Measurements from ENCODE around the gene SLC25A23. TPM values are rescaled to one million over a fixed set of nuclear protein-coding genes. Genes with fewer than 3 reads are reported as not detected.

SLC25A23 gene
- total and polyA plus RNA-seq, 2 experiments from 2014 or later: 56.6 to 59.0 TPM

DNA sequence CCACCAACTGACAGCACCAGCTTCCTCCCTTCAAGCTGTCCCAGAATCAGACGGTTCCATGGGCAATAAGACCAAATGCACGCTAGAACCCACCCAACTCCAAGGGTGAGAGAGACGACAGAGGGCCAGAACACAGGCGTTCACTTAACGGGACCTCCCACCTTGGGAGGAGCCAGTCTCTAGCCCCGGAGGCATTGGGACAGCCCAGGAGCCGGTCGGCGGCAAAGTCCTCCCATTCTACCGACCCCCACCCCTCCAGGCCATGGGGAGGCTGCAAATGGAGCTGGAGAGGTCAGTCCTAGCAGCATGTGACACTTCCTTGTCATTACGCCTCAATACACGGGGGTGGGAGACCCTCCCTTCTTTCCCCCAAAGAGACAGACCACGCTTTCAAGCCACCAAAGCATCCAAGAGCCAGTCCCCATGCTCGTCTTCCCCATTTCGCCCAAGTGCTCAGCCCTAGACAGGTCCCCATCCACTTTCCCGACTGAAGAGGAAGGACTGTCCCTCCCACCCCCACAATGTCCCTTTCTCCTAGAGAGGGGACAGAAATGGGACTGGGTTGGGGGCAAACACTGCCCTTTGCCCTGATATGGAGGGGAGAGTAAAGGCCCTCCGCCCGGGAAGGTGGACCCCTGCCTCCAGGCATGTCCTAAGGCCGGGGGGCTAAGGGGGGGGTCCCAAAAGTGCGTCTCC is 35.9 kb downstream of the SLC25A23 start:
- Histone ChIP-seq H3K4me1 (ENCODE audit: insufficient read depth) (peaks cover 11% of the 10 kb centered on the region), H3K9me2 (replicated peaks; ENCODE audit: insufficient read depth) (no peaks in the 10 kb centered on the region), H3K79me2 (peaks cover 55% of the 10 kb centered on the region), H3K4me2 (peak overlapping the region; percentile 94), H2AFZ (no peak overlapping the region), H3K4me3 (peak overlapping the region; percentile 89), H3K27ac (peak overlapping the region; percentile 72), H4K20me1 (ENCODE audit: insufficient read depth, poor library complexity, severe bottlenecking) (peaks cover 51% of the 10 kb centered on the region), H3K9me3 (ENCODE audit: low read depth) (no peaks in the 10 kb centered on the region), H3K36me3 (replicated peaks; ENCODE audit: insufficient read depth, low read depth) (no peaks in the 10 kb centered on the region), H3K27me3 (no peaks in the 10 kb centered on the region)
- peak; percentile 78 for DNase-seq (ENCODE audit: low spot score)
- WGBS (ENCODE audit: low lambda C conversion rate, missing lambda C conversion rate): under 1% methylated on average over 16 of the region's 20 CpGs
- TF ChIP-seq EZH2phosphoT487 (IDR thresholded peaks at IDR 0.05; ENCODE audit: low read depth, severe bottlenecking, unreplicated experiment) (no peak), EZH2 (IDR thresholded peaks at IDR 0.05; ENCODE audit: borderline replicate concordance) (no peak)
- TF ChIP-seq, protein P1, sequence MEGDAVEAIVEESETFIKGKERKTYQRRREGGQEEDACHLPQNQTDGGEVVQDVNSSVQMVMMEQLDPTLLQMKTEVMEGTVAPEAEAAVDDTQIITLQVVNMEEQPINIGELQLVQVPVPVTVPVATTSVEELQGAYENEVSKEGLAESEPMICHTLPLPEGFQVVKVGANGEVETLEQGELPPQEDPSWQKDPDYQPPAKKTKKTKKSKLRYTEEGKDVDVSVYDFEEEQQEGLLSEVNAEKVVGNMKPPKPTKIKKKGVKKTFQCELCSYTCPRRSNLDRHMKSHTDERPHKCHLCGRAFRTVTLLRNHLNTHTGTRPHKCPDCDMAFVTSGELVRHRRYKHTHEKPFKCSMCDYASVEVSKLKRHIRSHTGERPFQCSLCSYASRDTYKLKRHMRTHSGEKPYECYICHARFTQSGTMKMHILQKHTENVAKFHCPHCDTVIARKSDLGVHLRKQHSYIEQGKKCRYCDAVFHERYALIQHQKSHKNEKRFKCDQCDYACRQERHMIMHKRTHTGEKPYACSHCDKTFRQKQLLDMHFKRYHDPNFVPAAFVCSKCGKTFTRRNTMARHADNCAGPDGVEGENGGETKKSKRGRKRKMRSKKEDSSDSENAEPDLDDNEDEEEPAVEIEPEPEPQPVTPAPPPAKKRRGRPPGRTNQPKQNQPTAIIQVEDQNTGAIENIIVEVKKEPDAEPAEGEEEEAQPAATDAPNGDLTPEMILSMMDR (IDR thresholded peaks at IDR 0.05; ENCODE audit: poor library complexity): no peak

DNA sequence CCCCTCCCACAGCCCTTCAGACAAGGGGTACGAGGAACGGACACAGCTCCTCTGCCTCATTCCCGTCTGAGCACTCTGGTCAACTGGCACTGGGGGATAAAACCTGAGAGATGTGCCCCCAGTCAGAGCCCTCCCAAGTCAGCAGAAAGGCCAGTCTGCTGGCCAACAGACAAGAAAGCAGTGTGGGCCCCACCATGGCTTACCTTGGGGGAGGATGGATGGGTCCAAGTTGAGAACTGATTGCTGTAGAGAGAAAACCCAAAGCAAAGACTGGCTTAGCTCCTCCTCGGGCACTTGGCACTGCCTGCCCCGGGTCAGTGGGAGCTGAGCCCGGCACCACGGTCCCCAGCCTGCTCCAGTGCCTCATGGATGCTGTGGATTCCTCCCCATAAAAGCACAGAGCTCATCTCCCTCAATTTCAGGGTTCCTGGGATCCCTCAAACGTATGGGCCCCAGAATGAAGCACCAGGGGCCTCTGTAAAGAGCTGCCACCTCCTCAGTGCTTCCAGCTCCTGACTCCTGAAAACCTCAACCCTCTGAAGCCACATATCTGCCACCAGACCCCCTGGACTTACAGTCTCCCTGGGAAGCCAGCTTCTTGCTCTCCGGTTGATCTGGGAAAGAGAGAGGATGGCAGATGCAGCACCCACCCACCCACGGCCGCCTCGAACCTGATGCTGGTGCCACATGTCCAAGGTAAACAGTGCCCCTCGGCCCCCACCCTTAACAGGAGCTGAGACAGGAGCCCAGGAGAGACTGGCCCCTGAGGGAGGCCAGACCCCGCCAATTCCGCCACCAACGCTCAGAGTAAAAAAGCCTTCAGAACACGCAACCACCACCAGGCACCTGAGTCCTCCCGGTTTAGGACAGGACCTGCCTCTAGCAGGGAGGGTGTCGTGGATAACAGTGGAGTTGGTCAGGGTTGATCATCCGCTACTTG is 38.2 kb downstream of the SLC25A23 start:
- WGBS (ENCODE audit: low lambda C conversion rate, missing lambda C conversion rate): 89% methylated on average over 20 of the region's 20 CpGs
- Histone ChIP-seq H3K36me3 (replicated peaks; ENCODE audit: insufficient read depth, low read depth) (no peaks in the 10 kb centered on the region), H3K79me2 (peaks cover 65% of the 10 kb centered on the region), H3K9me2 (replicated peaks; ENCODE audit: insufficient read depth) (no peaks in the 10 kb centered on the region), H3K4me1 (ENCODE audit: insufficient read depth) (peaks cover 11% of the 10 kb centered on the region), H4K20me1 (ENCODE audit: insufficient read depth, poor library complexity, severe bottlenecking) (peaks cover 58% of the 10 kb centered on the region), H3K27ac (no peak overlapping the region), H2AFZ (no peak overlapping the region), H3K4me3 (no peak overlapping the region), H3K9me3 (ENCODE audit: low read depth) (no peaks in the 10 kb centered on the region), H3K4me2 (no peak overlapping the region), H3K27me3 (no peaks in the 10 kb centered on the region)
- no peak for TF ChIP-seq EZH2phosphoT487 (IDR thresholded peaks at IDR 0.05; ENCODE audit: low read depth, severe bottlenecking, unreplicated experiment)
- TF ChIP-seq, protein P1 (IDR thresholded peaks at IDR 0.05; ENCODE audit: poor library complexity): no peak
- TF ChIP-seq EZH2 (IDR thresholded peaks at IDR 0.05; ENCODE audit: borderline replicate concordance): no peak
- no peak for DNase-seq (ENCODE audit: low spot score)

DNA sequence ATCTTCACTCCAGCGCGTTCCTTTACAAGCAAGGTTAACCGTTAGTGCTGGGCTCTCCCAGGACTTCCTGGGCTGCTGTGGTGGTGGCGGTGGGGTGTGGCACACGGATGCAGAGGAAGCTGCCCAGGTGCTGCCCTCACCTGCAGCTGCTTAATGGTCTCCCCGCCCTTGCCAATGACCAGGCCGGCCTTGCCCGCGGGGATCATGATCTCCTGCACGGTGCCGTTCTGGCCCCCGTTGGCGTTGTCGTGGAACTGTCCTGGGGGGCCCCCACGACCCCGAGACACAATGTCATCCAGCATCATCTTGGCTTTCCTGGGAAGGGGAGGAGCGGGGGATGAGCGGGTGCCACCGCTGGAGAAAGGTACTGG is 41.0 kb downstream of the SLC25A23 start:
- H3K9me2 ChIP-seq (replicated peaks; ENCODE audit: insufficient read depth): no peaks in the 10 kb centered on the region
- H2AFZ ChIP-seq: no peak overlapping the region
- H3K9me3 ChIP-seq (ENCODE audit: low read depth): no peaks in the 10 kb centered on the region
- no peak for DNase-seq (ENCODE audit: low spot score)
- peaks cover 59% of the 10 kb centered on the region for H3K79me2 ChIP-seq
- H3K4me2 ChIP-seq: no peak overlapping the region
- TF ChIP-seq, protein P1 (IDR thresholded peaks at IDR 0.05; ENCODE audit: poor library complexity): no peak
- no peak for TF ChIP-seq EZH2 (IDR thresholded peaks at IDR 0.05; ENCODE audit: borderline replicate concordance)
- no peak for TF ChIP-seq EZH2phosphoT487 (IDR thresholded peaks at IDR 0.05; ENCODE audit: low read depth, severe bottlenecking, unreplicated experiment)
- H3K4me3 ChIP-seq: no peak overlapping the region
- H3K27ac ChIP-seq: no peak overlapping the region
- H3K36me3 ChIP-seq (replicated peaks; ENCODE audit: insufficient read depth, low read depth): no peaks in the 10 kb centered on the region
- peaks cover 53% of the 10 kb centered on the region for H4K20me1 ChIP-seq (ENCODE audit: insufficient read depth, poor library complexity, severe bottlenecking)
- H3K4me1 ChIP-seq (ENCODE audit: insufficient read depth): peaks cover 11% of the 10 kb centered on the region
- H3K27me3 ChIP-seq: no peaks in the 10 kb centered on the region
- 95% methylated on average over 19 of the region's 19 CpGs for WGBS (ENCODE audit: low lambda C conversion rate, missing lambda C conversion rate)
